ENCODE data around the gene DSCAM.

DNA sequence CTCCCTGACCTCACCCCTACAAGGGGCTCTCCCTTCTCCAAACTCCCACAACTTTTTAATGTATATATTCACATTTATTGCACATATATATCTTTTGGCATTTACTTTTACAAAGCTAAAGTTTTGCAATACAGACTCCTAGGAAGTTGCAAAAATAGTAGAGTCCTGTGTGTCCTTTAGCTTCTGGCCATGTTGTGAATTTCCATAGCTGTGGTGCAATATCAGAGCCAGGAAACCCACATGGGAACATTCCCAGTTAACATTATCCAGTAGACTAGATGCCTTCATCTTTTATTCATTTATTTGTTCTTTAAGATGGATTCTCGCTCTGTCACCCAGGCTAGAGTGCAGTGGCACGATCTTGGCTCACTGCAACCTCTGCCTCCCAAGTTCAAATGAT is 636.7 kb downstream of the DSCAM start:
- TF ChIP-seq CTCF (IDR thresholded peaks at IDR 0.05) (no peak), EZH2 (IDR thresholded peaks at IDR 0.05) (no peak), EZH2phosphoT487 (IDR thresholded peaks at IDR 0.05) (no peak)
